WTC11 (cell line): Measurements from ENCODE around the gene PITX1. TPM values are rescaled to one million over a fixed set of nuclear protein-coding genes. Genes with fewer than 3 reads are reported as not detected.

Source experiments
- ATAC-seq: fragments of 200-7000 bp; cut with Tn5 transposase; 2 replicates; pipeline ENCODE4 v1.10.0; 2021; ENCODE audit warnings: mild to moderate bottlenecking, moderate library complexity
- CTCF ChIA-PET: fragments of 300-600 bp; sonication (Branson Sonifier 250); formaldehyde crosslinking; loops from one replicate; lab custom pipeline; 2021; ENCODE audit warnings: antibody characterized with exemption; lab: Charles Lee
- POLR2A ChIA-PET: fragments of 350-600 bp; sonication (Branson Sonifier 250); formaldehyde crosslinking; loops from one replicate; lab custom pipeline; 2021; ENCODE audit warnings: antibody characterized with exemption; lab: Charles Lee
- DNase-seq: peaks from one replicate; pipeline ENCODE4 v3.0.0; 2021; ENCODE audit warnings: low spot score
- H3K27ac Mint-ChIP-seq: 2 replicates; pipeline ENCODE4 v1.8.0; 2021; ENCODE audit warnings: mixed read lengths
- H3K27me3 Mint-ChIP-seq: 2 replicates; pipeline ENCODE4 v1.8.0; 2021; ENCODE audit warnings: low read depth, mild to moderate bottlenecking, moderate library complexity, mixed read lengths
- H3K36me3 Mint-ChIP-seq: 2 replicates; pipeline ENCODE4 v1.8.0; 2021; ENCODE audit warnings: mixed read lengths
- H3K4me1 Mint-ChIP-seq: 2 replicates; pipeline ENCODE4 v1.8.0; 2022; ENCODE audit warnings: mixed read lengths
- H3K4me3 Mint-ChIP-seq: 2 replicates; pipeline ENCODE4 v1.8.0; 2021; ENCODE audit warnings: mild to moderate bottlenecking, moderate library complexity, mixed read lengths
- H3K9me3 Mint-ChIP-seq: 2 replicates; pipeline ENCODE4 v1.8.0; 2021; ENCODE audit warnings: mixed read lengths
- ATF2 ChIP-seq: sonication (generic); formaldehyde crosslinking; IDR thresholded peaks from 2 replicates; pipeline ENCODE4 v1.8.1; 2022; ENCODE audit warnings: low read depth, missing genetic modification reagents, borderline replicate concordance
- ATF3 ChIP-seq: sonication (generic); formaldehyde crosslinking; conservative IDR thresholded peaks from 2 replicates; pipeline ENCODE4 v1.8.1; 2022; ENCODE audit warnings: mild to moderate bottlenecking, missing genetic modification reagents
- CTCF ChIP-seq: fragments of 200-600 bp; IDR thresholded peaks from 2 replicates; pipeline ENCODE4 v1.8.0; 2022; ENCODE audit warnings: antibody characterized with exemption
- E2F4 ChIP-seq: sonication (generic); formaldehyde crosslinking; IDR thresholded peaks from 2 replicates; pipeline ENCODE4 v1.8.1; 2022; ENCODE audit warnings: low read depth, mild to moderate bottlenecking, moderate library complexity, missing genetic modification reagents, borderline replicate concordance
- IRF1 ChIP-seq: sonication (generic); formaldehyde crosslinking; IDR thresholded peaks from 2 replicates; pipeline ENCODE4 v1.8.0; 2023; ENCODE audit warnings: missing genetic modification reagents
- JAZF1 ChIP-seq: fragments of 250-450 bp; sonication (Bioruptor Pico); IDR thresholded peaks from 2 replicates; pipeline ENCODE4 v1.9.0; 2021; ENCODE audit warnings: moderate library complexity, mild to moderate bottlenecking, inconsistent platforms
- MAX ChIP-seq: sonication (generic); formaldehyde crosslinking; IDR thresholded peaks from 2 replicates; pipeline ENCODE4 v1.8.0; 2022; ENCODE audit warnings: mild to moderate bottlenecking, missing genetic modification reagents
- MYBL2 ChIP-seq: sonication (generic); formaldehyde crosslinking; IDR thresholded peaks from 2 replicates; pipeline ENCODE4 v1.8.1; 2023; ENCODE audit warnings: mild to moderate bottlenecking, moderate library complexity, missing genetic modification reagents
- SOX15 ChIP-seq: fragments of 250-450 bp; sonication (Bioruptor Pico); IDR thresholded peaks from 2 replicates; pipeline ENCODE4 v1.9.0; 2021; ENCODE audit warnings: mild to moderate bottlenecking
- STAT6 ChIP-seq: sonication (generic); formaldehyde crosslinking; conservative IDR thresholded peaks from 2 replicates; pipeline ENCODE4 v1.8.1; 2023; ENCODE audit warnings: mild to moderate bottlenecking, low read depth, missing genetic modification reagents, moderate library complexity
- TEAD4 ChIP-seq: sonication (generic); formaldehyde crosslinking; IDR thresholded peaks from 2 replicates; pipeline ENCODE4 v1.8.0; 2022; ENCODE audit warnings: mild to moderate bottlenecking, missing genetic modification reagents
- ZBTB21 ChIP-seq: sonication (generic); formaldehyde crosslinking; IDR thresholded peaks from 2 replicates; pipeline ENCODE4 v1.8.1; 2023; ENCODE audit warnings: mild to moderate bottlenecking, missing genetic modification reagents, borderline replicate concordance
- ZBTB43 ChIP-seq: sonication (generic); formaldehyde crosslinking; IDR thresholded peaks from 2 replicates; pipeline ENCODE4 v1.8.1; 2023; ENCODE audit warnings: mild to moderate bottlenecking, missing genetic modification reagents
- ZMAT4 ChIP-seq: fragments of 250-450 bp; sonication (Bioruptor Pico); IDR thresholded peaks from 2 replicates; pipeline ENCODE4 v1.9.0; 2021; ENCODE audit warnings: mild to moderate bottlenecking
- ZNF232 ChIP-seq: sonication (generic); formaldehyde crosslinking; IDR thresholded peaks from 2 replicates; pipeline ENCODE4 v1.8.0; 2022; ENCODE audit warnings: mild to moderate bottlenecking, missing genetic modification reagents
- ZNF423 ChIP-seq: fragments of 250-450 bp; sonication (Bioruptor Pico); IDR thresholded peaks from 2 replicates; pipeline ENCODE4 v2.1.2; 2022; ENCODE audit warnings: mild to moderate bottlenecking, moderate library complexity
- total RNA-seq: library from RNA; stranded (reverse); gene quantifications from 3 replicates; pipeline ENCODE4 v1.2.3, GENCODE V29; 2021

PITX1 gene
- total RNA-seq, 1 experiment from 2014 or later, result 0.13 TPM

- CTCF ChIA-PET, result interaction anchor here (0.8 to 1.0 kb wide), 3 partner anchors 46 to 148 kb away, joined by 3 to 4 read pairs (median 3); no protein-coding TSS in a partner anchor
- Mint-ChIP-seq H3K27ac (no peak overlapping the region), H3K9me3 (no peaks in the 10 kb centered on the region)
Measured at GRCh38 chr5:135059000-135059923, 25.2 kb upstream of the PITX1 start.

GRCh38 chr5:135058331-135058732 lies 24.3 kb upstream of the PITX1 start:
- no peaks in the 10 kb centered on the region for H3K9me3 Mint-ChIP-seq
- ATAC-seq, result no peak
- no peak for TF ChIP-seq ATF2 (CRISPR knock-in tag)
- TF ChIP-seq MYBL2, result no peak
- no peak for TF ChIP-seq JAZF1
- TF ChIP-seq SOX15, result no peak
- no peak for TF ChIP-seq ZNF423 (CRISPR knock-in tag)
- no peak for TF ChIP-seq CTCF
- no peak for TF ChIP-seq MAX (CRISPR knock-in tag)
- TF ChIP-seq ATF3 (CRISPR knock-in tag), result no peak
- no peak for TF ChIP-seq ZNF232 (CRISPR knock-in tag)
- no peak for TF ChIP-seq ZBTB43 (CRISPR knock-in tag)
- no peak for TF ChIP-seq IRF1 (CRISPR knock-in tag)
- TF ChIP-seq ZBTB21 (CRISPR knock-in tag), result no peak

More at GRCh38 chr5:135059000-135059923, 25.2 kb upstream of the PITX1 start:
- Mint-ChIP-seq H3K36me3 (no peaks in the 10 kb centered on the region), H3K27me3 (peaks cover under 1% of the 10 kb centered on the region; the same call in 1 of the 2 replicates), H3K4me3 (no peak overlapping the region)
- ATAC-seq, result no peak
- POLR2A ChIA-PET, result no interaction called here
- no peak for TF ChIP-seq E2F4 (CRISPR knock-in tag)
- no peak for TF ChIP-seq STAT6
- TF ChIP-seq ZMAT4 (CRISPR knock-in tag), result no peak
- no peak for TF ChIP-seq TEAD4
- TF ChIP-seq, all 79 proteins: peak for 0
- no peak for DNase-seq
- H3K4me1 Mint-ChIP-seq, result no peaks in the 10 kb centered on the region

More at GRCh38 chr5:135058331-135058732, 24.3 kb upstream of the PITX1 start:
- peaks cover 3% of the 10 kb centered on the region; the same call in 1 of the 2 replicates for H3K4me1 Mint-ChIP-seq
- peaks cover 10% of the 10 kb centered on the region for H3K27me3 Mint-ChIP-seq
- CTCF ChIA-PET, result interaction anchor here (0.8 kb wide), 1 partner anchor 63 kb away, joined by 3 read pairs; no protein-coding TSS in a partner anchor
- no peak overlapping the region for H3K27ac Mint-ChIP-seq
- POLR2A ChIA-PET, result no interaction called here
- no peak overlapping the region for H3K4me3 Mint-ChIP-seq
- no peak for DNase-seq
- no peaks in the 10 kb centered on the region for H3K36me3 Mint-ChIP-seq
